WERI-Rb-1 (cell line): ENCODE data around the gene GNGT1.

Experiments used
- DNase-seq: peaks from one replicate; pipeline ENCODE4 v3.0.0-alpha.2; 2020
- H3K27ac ChIP-seq: fragments of 250-450 bp; sonication (Bioruptor Pico); 2 replicates; pipeline ENCODE4 v1.5.1; 2020; ENCODE audit warnings: mild to moderate bottlenecking, moderate library complexity
- H3K27me3 ChIP-seq: fragments of 250-450 bp; sonication (Bioruptor Pico); 2 replicates; pipeline ENCODE4 v1.5.1; 2021; ENCODE audit warnings: mild to moderate bottlenecking, low read depth, moderate library complexity; ENCODE audit not compliant: insufficient read depth, severe bottlenecking
- H3K36me3 ChIP-seq: fragments of 250-450 bp; sonication (Bioruptor Pico); 2 replicates; pipeline ENCODE4 v1.5.1; 2020; ENCODE audit warnings: mild to moderate bottlenecking, moderate library complexity
- H3K4me3 ChIP-seq: 2 replicates; pipeline ENCODE4 v1.5.1; 2011; ENCODE audit warnings: low read depth, mild to moderate bottlenecking, control low read depth, low read length
- H3K9me3 ChIP-seq: fragments of 250-450 bp; sonication (Bioruptor Pico); 2 replicates; pipeline ENCODE4 v1.5.1; 2021; ENCODE audit warnings: mild to moderate bottlenecking, moderate library complexity; ENCODE audit not compliant: severe bottlenecking
- TF ChIP-seq, protein P1 (sequence below): IDR thresholded peaks from 2 replicates; pipeline ENCODE4 v1.5.1; 2011; ENCODE audit warnings: low read depth, mild to moderate bottlenecking, control low read depth, inconsistent platforms, low read length

GNGT1 gene

GRCh38 chr7:93873998-93874574 is 32.3 kb upstream of the GNGT1 start:
- TF ChIP-seq, protein P1, sequence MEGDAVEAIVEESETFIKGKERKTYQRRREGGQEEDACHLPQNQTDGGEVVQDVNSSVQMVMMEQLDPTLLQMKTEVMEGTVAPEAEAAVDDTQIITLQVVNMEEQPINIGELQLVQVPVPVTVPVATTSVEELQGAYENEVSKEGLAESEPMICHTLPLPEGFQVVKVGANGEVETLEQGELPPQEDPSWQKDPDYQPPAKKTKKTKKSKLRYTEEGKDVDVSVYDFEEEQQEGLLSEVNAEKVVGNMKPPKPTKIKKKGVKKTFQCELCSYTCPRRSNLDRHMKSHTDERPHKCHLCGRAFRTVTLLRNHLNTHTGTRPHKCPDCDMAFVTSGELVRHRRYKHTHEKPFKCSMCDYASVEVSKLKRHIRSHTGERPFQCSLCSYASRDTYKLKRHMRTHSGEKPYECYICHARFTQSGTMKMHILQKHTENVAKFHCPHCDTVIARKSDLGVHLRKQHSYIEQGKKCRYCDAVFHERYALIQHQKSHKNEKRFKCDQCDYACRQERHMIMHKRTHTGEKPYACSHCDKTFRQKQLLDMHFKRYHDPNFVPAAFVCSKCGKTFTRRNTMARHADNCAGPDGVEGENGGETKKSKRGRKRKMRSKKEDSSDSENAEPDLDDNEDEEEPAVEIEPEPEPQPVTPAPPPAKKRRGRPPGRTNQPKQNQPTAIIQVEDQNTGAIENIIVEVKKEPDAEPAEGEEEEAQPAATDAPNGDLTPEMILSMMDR: no peak
- DNase-seq: no peak
- Histone ChIP-seq H3K9me3 (no peaks in the 10 kb centered on the region), H3K27ac (no peak overlapping the region), H3K4me3 (no peak overlapping the region), H3K36me3 (no peaks in the 10 kb centered on the region), H3K27me3 (no peaks in the 10 kb centered on the region)

DNA sequence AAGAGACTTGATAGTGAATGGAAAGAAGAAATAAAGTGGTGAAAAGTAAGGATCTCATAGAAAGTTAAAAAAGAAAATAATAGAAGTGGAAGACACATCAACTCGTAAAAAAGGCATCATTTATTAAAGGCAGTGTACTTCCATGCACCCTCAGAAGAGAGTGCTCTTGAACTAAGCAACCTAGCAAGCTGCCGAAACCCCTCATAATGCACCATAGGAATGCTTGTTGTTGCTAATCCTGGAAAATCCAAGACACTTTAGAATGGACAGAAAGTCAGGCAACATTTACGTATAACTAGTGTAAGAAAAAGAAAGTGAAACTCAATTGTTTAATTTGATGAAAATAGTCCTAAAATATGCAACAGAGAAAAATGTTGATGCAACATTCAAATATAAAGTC is 28.6 kb upstream of the GNGT1 start:
- DNase-seq: no peak
- no peak overlapping the region for H3K27ac ChIP-seq
- no peaks in the 10 kb centered on the region for H3K27me3 ChIP-seq
- no peaks in the 10 kb centered on the region for H3K9me3 ChIP-seq
- H3K36me3 ChIP-seq: no peaks in the 10 kb centered on the region
- TF ChIP-seq, protein P1: no peak
- H3K4me3 ChIP-seq: no peak overlapping the region

- no peaks in the 10 kb centered on the region for H3K27me3 ChIP-seq
- TF ChIP-seq, protein P1: no peak
Observed at GRCh38 chr7:93879356-93879755, 27.0 kb upstream of the GNGT1 start.

GRCh38 chr7:93882468-93882867 is 23.9 kb upstream of the GNGT1 start:
- no peaks in the 10 kb centered on the region for H3K27me3 ChIP-seq
- H3K9me3 ChIP-seq: no peaks in the 10 kb centered on the region
- no peak for DNase-seq
- H3K27ac ChIP-seq: no peak overlapping the region
- H3K4me3 ChIP-seq: no peak overlapping the region
- TF ChIP-seq, protein P1: no peak
- H3K36me3 ChIP-seq: no peaks in the 10 kb centered on the region

More at GRCh38 chr7:93879356-93879755, 27.0 kb upstream of the GNGT1 start:
- no peak for DNase-seq
- Histone ChIP-seq H3K36me3 (no peaks in the 10 kb centered on the region), H3K4me3 (no peak overlapping the region), H3K9me3 (no peaks in the 10 kb centered on the region), H3K27ac (no peak overlapping the region)

DNA sequence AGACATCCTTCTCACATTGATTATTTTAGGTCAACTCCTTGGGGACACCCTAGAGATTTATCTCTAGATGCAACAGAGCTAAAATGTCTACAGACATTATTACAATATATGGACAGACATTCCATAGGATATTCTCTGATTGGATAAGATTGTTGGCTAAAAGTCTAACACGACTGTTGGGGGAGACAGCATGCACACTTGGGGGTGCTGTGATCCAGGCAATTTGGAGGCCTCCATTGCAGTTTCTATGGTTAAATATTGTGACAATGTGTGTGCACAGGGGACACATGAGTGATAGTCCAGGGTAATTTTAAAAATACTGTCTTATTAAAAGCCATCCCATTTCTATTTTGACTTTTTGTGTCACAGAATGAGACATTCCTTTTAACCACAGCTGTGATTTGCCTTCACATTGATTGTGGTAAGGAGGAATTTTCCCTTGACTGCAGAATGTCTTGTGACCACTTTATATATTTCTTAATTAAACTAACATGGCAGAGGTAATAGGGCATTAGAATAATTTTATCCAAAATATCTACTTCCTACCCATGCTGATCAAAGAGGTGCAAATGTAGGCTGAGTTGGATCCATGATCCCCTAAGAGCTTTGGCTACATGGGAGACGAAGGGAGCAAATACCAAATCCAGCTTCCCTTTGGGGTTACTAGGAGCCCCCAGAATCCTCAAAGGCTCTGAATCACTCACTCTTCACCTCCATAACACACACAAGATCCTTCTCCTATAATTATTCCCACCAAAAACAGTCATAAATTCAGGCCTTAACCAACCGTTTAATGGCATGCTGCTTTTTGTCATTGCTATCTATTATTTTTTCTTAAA is 23.1 kb upstream of the GNGT1 start:
- DNase-seq: no peak
- no peak overlapping the region for H3K4me3 ChIP-seq
- TF ChIP-seq, protein P1: 0 out of 2 replicates have a peak, but pooled peaks have one; percentile 13
- no peaks in the 10 kb centered on the region for H3K36me3 ChIP-seq
- H3K27ac ChIP-seq: no peak overlapping the region
- no peaks in the 10 kb centered on the region for H3K27me3 ChIP-seq
- H3K9me3 ChIP-seq: no peaks in the 10 kb centered on the region
